Glutamatergic neuron (in vitro differentiated cells): ENCODE measurements around the gene GNS. TPM values are rescaled to one million over a fixed set of nuclear protein-coding genes. Genes with fewer than 3 reads are reported as not detected.

ENCODE experiments used
- DNase-seq: peaks from one replicate; pipeline ENCODE4 v3.0.0; 2022
- H3K27ac Mint-ChIP-seq: one replicate; pipeline ENCODE4 v1.8.0; 2020; ENCODE audit warnings: mild to moderate bottlenecking, mixed read lengths, inconsistent platforms; ENCODE audit not compliant: unreplicated experiment
- H3K27me3 Mint-ChIP-seq: one replicate; pipeline ENCODE4 v1.8.0; 2020; ENCODE audit warnings: mild to moderate bottlenecking, moderate library complexity, mixed read lengths, inconsistent platforms; ENCODE audit not compliant: unreplicated experiment
- H3K36me3 Mint-ChIP-seq: one replicate; pipeline ENCODE4 v1.8.0; 2020; ENCODE audit warnings: mild to moderate bottlenecking, mixed read lengths, inconsistent platforms; ENCODE audit not compliant: unreplicated experiment
- H3K4me1 Mint-ChIP-seq: one replicate; pipeline ENCODE4 v1.8.0; 2020; ENCODE audit warnings: mild to moderate bottlenecking, low read depth, mixed read lengths, inconsistent platforms; ENCODE audit not compliant: unreplicated experiment
- H3K4me3 Mint-ChIP-seq: one replicate; pipeline ENCODE4 v1.8.0; 2020; ENCODE audit warnings: mild to moderate bottlenecking, mixed read lengths, inconsistent platforms; ENCODE audit not compliant: unreplicated experiment
- H3K9me3 Mint-ChIP-seq: one replicate; pipeline ENCODE4 v1.8.0; 2020; ENCODE audit warnings: mild to moderate bottlenecking, moderate library complexity, mixed read lengths, inconsistent platforms; ENCODE audit not compliant: unreplicated experiment
- total RNA-seq: library from RNA; stranded (reverse); fragmentation: NEBNext Ultra II Directional; extraction: Animal tissue kit (Norgen Biotek cat#: 25700); gene quantifications from one replicate; pipeline ENCODE4 v1.2.1, GENCODE V29; 2021; ENCODE audit not compliant: unreplicated experiment
- TF ChIP-seq, protein P1 (sequence below): fragments of 200-600 bp; sonication (generic); IDR thresholded peaks from one replicate; pipeline ENCODE4 v1.5.0; 2021; ENCODE audit not compliant: partially characterized antibody, unreplicated experiment

Gene GNS
- total RNA-seq, 1 donor from 2014 or later, result 145 TPM

DNA sequence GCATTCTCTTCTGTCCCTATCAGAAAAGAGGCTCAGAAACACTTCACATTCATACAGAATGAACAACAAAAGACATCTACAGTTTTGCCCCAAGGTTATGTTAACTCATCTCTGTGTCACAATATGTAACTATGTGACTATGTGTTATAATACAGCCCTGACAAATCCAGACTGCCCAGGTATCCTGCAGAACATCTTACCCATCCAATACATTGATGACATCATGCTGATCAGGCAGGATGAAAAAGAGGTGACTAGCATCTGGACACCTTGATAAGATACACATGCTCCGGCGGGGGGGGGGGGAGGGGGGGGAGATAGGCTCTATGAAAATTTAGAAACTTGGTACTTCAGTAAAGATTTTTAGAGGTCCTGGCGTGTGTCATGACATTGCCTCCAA is 8.3 kb upstream of the GNS start:
- H3K4me3 Mint-ChIP-seq, result no peak overlapping the region
- no peak overlapping the region for H3K27ac Mint-ChIP-seq
- H3K36me3 Mint-ChIP-seq, result no peaks in the 10 kb centered on the region
- peaks cover 1% of the 10 kb centered on the region for H3K27me3 Mint-ChIP-seq
- H3K4me1 Mint-ChIP-seq, result peaks cover 2% of the 10 kb centered on the region
- no peak for DNase-seq
- H3K9me3 Mint-ChIP-seq, result no peaks in the 10 kb centered on the region
- TF ChIP-seq, protein P1, sequence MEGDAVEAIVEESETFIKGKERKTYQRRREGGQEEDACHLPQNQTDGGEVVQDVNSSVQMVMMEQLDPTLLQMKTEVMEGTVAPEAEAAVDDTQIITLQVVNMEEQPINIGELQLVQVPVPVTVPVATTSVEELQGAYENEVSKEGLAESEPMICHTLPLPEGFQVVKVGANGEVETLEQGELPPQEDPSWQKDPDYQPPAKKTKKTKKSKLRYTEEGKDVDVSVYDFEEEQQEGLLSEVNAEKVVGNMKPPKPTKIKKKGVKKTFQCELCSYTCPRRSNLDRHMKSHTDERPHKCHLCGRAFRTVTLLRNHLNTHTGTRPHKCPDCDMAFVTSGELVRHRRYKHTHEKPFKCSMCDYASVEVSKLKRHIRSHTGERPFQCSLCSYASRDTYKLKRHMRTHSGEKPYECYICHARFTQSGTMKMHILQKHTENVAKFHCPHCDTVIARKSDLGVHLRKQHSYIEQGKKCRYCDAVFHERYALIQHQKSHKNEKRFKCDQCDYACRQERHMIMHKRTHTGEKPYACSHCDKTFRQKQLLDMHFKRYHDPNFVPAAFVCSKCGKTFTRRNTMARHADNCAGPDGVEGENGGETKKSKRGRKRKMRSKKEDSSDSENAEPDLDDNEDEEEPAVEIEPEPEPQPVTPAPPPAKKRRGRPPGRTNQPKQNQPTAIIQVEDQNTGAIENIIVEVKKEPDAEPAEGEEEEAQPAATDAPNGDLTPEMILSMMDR, result no peak

DNA sequence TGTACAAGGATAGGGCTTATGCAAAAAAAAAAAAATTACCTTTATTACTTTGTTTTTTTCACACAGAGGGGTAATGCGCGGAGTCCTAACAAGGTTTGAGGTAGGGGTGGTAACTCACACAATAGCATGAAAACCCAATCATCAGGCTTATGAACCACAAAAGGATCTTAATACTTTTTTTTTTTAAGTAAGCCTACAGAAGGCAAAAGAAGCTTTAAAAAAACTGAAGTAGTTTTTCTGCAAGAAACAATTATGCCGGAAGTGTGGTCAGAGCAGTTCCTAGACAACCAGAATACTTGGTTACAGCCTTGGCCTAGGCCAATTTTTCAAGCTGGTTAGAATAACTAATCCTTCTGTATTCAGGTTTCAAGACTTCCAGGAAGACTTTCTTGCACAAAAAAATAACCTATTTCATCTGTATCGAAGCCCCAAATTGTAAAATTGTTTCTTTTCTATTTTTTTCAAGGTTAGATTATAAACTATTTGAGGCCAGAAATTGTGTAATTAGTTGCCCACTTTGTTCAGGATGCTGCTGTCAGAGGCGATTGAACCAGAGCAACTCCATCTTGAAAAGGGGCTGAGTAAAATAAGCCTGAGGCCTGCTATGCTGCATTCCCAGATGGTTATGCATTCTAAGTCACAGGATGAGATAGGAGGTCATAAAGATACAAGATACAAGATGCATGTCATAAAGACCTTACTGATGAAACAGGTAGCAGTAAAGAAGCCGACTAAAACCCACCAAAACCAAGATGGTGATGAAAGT is 1.8 kb upstream of the GNS start:
- Mint-ChIP-seq H3K9me3 (peaks cover 5% of the 10 kb centered on the region), H3K27ac (no peak overlapping the region), H3K4me3 (no peak overlapping the region), H3K4me1 (peaks cover 18% of the 10 kb centered on the region), H3K27me3 (peaks cover 4% of the 10 kb centered on the region), H3K36me3 (no peaks in the 10 kb centered on the region)
- TF ChIP-seq, protein P1, result no peak
- no peak for DNase-seq

DNA sequence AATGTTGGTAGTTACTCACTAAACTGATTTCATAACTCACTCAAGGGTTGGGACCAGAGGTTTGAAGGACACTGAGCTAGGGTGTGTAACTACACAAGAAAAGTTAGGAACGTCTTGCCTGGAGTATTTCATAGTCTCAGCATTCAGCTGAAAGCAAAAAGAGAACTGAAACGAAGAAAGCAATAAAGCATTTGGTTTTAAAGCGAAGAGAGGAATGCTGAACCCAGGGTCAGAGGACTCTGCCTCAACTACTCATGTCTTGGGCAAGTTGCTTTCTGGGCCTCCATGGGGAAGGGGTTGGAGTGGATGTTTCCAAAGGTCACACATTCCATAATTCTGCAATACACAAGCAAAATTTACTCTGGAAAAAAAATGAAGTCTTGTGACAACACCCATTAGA is 1.4 kb downstream of the GNS start:
- peaks cover 20% of the 10 kb centered on the region for H3K4me1 Mint-ChIP-seq
- TF ChIP-seq, protein P1, result no peak
- H3K4me3 Mint-ChIP-seq, result peak overlapping the region; percentile 92
- peaks cover 6% of the 10 kb centered on the region for H3K27me3 Mint-ChIP-seq
- H3K9me3 Mint-ChIP-seq, result peaks cover 5% of the 10 kb centered on the region
- H3K27ac Mint-ChIP-seq, result peak overlapping the region; percentile 39
- H3K36me3 Mint-ChIP-seq, result no peaks in the 10 kb centered on the region
- no peak for DNase-seq

DNA sequence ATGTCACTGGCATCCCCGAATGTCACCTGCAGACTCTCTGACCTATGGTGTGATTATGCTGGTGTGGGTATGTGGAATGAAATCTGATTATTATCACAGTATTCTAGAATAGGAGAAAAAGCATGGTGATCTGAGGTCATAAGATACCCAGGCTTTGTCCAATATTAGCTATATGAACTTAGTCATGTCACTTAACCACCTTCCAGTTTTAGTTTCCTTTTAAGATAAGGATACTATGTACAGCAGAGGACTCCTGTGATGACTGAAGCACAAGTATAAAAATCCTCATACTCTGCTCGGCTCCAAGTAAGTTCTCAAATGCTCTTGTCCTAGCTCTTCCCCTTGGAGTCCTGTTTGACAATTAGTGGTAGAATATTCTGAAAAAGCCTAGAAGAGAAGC is 2.8 kb downstream of the GNS start:
- no peak for DNase-seq
- H3K27ac Mint-ChIP-seq, result no peak overlapping the region
- H3K9me3 Mint-ChIP-seq, result peaks cover 5% of the 10 kb centered on the region
- H3K4me3 Mint-ChIP-seq, result peak overlapping the region; percentile 59
- TF ChIP-seq, protein P1, result no peak
- peaks cover 20% of the 10 kb centered on the region for H3K4me1 Mint-ChIP-seq
- H3K27me3 Mint-ChIP-seq, result peaks cover 6% of the 10 kb centered on the region
- no peaks in the 10 kb centered on the region for H3K36me3 Mint-ChIP-seq

DNA sequence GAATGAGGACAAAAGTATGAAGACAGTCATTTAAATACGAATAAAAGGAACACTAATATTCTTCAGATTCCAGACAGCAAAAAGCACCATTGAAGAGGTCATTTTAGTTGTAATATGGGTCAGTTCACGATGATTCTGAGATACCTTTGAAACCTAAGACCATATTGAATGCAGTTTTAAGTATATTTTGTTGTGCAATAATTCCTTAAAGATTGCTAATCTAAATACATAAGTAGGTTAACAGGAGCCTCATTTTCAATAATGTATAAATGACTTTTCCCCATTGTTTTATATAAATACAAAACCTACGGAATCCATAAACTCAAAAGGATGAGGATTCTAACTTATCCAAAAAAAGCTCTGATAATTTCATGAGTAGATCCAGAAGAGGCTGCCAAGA is 5.8 kb downstream of the GNS start:
- Mint-ChIP-seq H3K36me3 (peaks cover 4% of the 10 kb centered on the region), H3K4me3 (no peak overlapping the region), H3K27ac (no peak overlapping the region), H3K9me3 (no peaks in the 10 kb centered on the region), H3K4me1 (peaks cover 17% of the 10 kb centered on the region), H3K27me3 (peaks cover 2% of the 10 kb centered on the region)
- no peak for DNase-seq
- TF ChIP-seq, protein P1, result no peak
